DOHH2 (cell line): ENCODE data around the gene USH2A.

Experiments
- EZH2phosphoT487 ChIP-seq: fragments of 200-600 bp; sonication (generic); IDR thresholded peaks from 2 replicates; pipeline ENCODE4 v1.6.1; 2017; ENCODE audit warnings: borderline replicate concordance, mild to moderate bottlenecking, antibody characterized with exemption, low read length, moderate library complexity, mixed read lengths
- TF ChIP-seq, protein P1 (sequence below): fragments of 200-600 bp; sonication (generic); IDR thresholded peaks from one replicate; pipeline ENCODE4 v1.5.1; 2014; ENCODE audit warnings: antibody characterized with exemption, mild to moderate bottlenecking, low read depth, low read length; ENCODE audit not compliant: poor library complexity, severe bottlenecking

- TF ChIP-seq, protein P1, sequence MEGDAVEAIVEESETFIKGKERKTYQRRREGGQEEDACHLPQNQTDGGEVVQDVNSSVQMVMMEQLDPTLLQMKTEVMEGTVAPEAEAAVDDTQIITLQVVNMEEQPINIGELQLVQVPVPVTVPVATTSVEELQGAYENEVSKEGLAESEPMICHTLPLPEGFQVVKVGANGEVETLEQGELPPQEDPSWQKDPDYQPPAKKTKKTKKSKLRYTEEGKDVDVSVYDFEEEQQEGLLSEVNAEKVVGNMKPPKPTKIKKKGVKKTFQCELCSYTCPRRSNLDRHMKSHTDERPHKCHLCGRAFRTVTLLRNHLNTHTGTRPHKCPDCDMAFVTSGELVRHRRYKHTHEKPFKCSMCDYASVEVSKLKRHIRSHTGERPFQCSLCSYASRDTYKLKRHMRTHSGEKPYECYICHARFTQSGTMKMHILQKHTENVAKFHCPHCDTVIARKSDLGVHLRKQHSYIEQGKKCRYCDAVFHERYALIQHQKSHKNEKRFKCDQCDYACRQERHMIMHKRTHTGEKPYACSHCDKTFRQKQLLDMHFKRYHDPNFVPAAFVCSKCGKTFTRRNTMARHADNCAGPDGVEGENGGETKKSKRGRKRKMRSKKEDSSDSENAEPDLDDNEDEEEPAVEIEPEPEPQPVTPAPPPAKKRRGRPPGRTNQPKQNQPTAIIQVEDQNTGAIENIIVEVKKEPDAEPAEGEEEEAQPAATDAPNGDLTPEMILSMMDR = no peak
- TF ChIP-seq EZH2phosphoT487 = no peak
Measured at GRCh38 chr1:216028631-216029030, 394.6 kb downstream of the USH2A start.
